Nephron progenitor cell (in vitro differentiated cells): Measurements from ENCODE around the gene FSTL1.
A peak's percentile ranks its signal among the peaks of the same experiment; 100 is the strongest.

ENCODE experiments used
- DNase-seq: peaks from one replicate; pipeline ENCODE4 v3.0.0; 2021
- H3K27ac Mint-ChIP-seq: 2 replicates; pipeline ENCODE4 v1.8.0; 2021; ENCODE audit warnings: mild to moderate bottlenecking, moderate library complexity, mixed read lengths
- H3K27me3 Mint-ChIP-seq: 2 replicates; pipeline ENCODE4 v1.8.0; 2021; ENCODE audit warnings: mild to moderate bottlenecking, low read depth, mixed read lengths; ENCODE audit not compliant: poor library complexity
- H3K36me3 Mint-ChIP-seq: 2 replicates; pipeline ENCODE4 v1.8.0; 2021; ENCODE audit warnings: low read depth, mixed read lengths
- H3K4me1 Mint-ChIP-seq: 2 replicates; pipeline ENCODE4 v1.8.0; 2021; ENCODE audit warnings: mixed read lengths
- H3K4me3 Mint-ChIP-seq: 2 replicates; pipeline ENCODE4 v1.8.0; 2021; ENCODE audit warnings: mild to moderate bottlenecking, moderate library complexity, mixed read lengths
- H3K9me3 Mint-ChIP-seq: 2 replicates; pipeline ENCODE4 v1.8.0; 2021; ENCODE audit warnings: mild to moderate bottlenecking, moderate library complexity, mixed read lengths
- CTCF ChIP-seq: fragments of 200-600 bp; sonication (generic); IDR thresholded peaks from 2 replicates; pipeline ENCODE4 v1.5.0; 2021; ENCODE audit warnings: antibody characterized with exemption

The FSTL1 gene

GRCh38 chr3:120353463-120353862 lies 97.3 kb downstream of the FSTL1 start:
- H3K4me3 Mint-ChIP-seq, result no peak overlapping the region
- peaks cover 17% of the 10 kb centered on the region for H3K27me3 Mint-ChIP-seq
- no peak for DNase-seq
- H3K4me1 Mint-ChIP-seq, result peaks cover 15% of the 10 kb centered on the region
- no peaks in the 10 kb centered on the region for H3K9me3 Mint-ChIP-seq
- no peaks in the 10 kb centered on the region for H3K36me3 Mint-ChIP-seq
- no peak for TF ChIP-seq CTCF
- no peak overlapping the region for H3K27ac Mint-ChIP-seq

GRCh38 chr3:120352017-120352416 lies 98.8 kb downstream of the FSTL1 start:
- Mint-ChIP-seq H3K27me3 (peaks cover 17% of the 10 kb centered on the region), H3K9me3 (no peaks in the 10 kb centered on the region), H3K4me1 (peaks cover 27% of the 10 kb centered on the region), H3K4me3 (no peak overlapping the region), H3K27ac (no peak overlapping the region), H3K36me3 (peaks cover 5% of the 10 kb centered on the region)
- DNase-seq, result no peak
- no peak for TF ChIP-seq CTCF

GRCh38 chr3:120350401-120350941 lies 100.3 kb downstream of the FSTL1 start:
- no peak for DNase-seq
- Mint-ChIP-seq H3K27me3 (peaks cover 12% of the 10 kb centered on the region), H3K27ac (peak overlapping the region; percentile 87), H3K4me1 (peaks cover 38% of the 10 kb centered on the region), H3K9me3 (no peaks in the 10 kb centered on the region), H3K4me3 (peak overlapping the region; percentile 90), H3K36me3 (peaks cover 20% of the 10 kb centered on the region)
- TF ChIP-seq CTCF, result no peak

GRCh38 chr3:120349855-120350125 lies 101.0 kb downstream of the FSTL1 start:
- peak overlapping the region; percentile 98 for H3K27ac Mint-ChIP-seq

GRCh38 chr3:120348991-120349854 lies 101.6 kb downstream of the FSTL1 start, which contains the start of gene LRRC58:
LRRC58 (minus strand) TSS chr3:120349354; CDS start chr3:120349243, 111 bp downstream.
- Mint-ChIP-seq H3K4me3 (peak within 1 kb of the TSS; percentile 90), H3K36me3 (peaks cover 33% of the 10 kb centered on the region), H3K9me3 (no peaks in the 10 kb centered on the region), H3K27ac (peak within 1 kb of the TSS; percentile 98), H3K4me1 (peaks cover 39% of the 10 kb centered on the region), H3K27me3 (peaks cover 6% of the 10 kb centered on the region)
- no peak for TF ChIP-seq CTCF
- peak; percentile 86 for DNase-seq

More at GRCh38 chr3:120349855-120350125, 101.0 kb downstream of the FSTL1 start:
- H3K4me3 Mint-ChIP-seq, result peak overlapping the region; percentile 90
- DNase-seq, result no peak
- no peaks in the 10 kb centered on the region for H3K9me3 Mint-ChIP-seq
- H3K36me3 Mint-ChIP-seq, result peaks cover 27% of the 10 kb centered on the region
- no peak for TF ChIP-seq CTCF
- peaks cover 39% of the 10 kb centered on the region for H3K4me1 Mint-ChIP-seq
- peaks cover 8% of the 10 kb centered on the region for H3K27me3 Mint-ChIP-seq
